C4-2B (cell line): ENCODE results near the gene CRYZL1.

Experiments used
- CTCF ChIP-seq: fragments of 450-650 bp; conservative IDR thresholded peaks from 2 replicates; pipeline ENCODE4 v1.5.1; 2017; ENCODE audit warnings: mild to moderate bottlenecking
- ZFX ChIP-seq: fragments of 450-650 bp; IDR thresholded peaks from 2 replicates; pipeline ENCODE4 v1.6.1; 2017

DNA sequence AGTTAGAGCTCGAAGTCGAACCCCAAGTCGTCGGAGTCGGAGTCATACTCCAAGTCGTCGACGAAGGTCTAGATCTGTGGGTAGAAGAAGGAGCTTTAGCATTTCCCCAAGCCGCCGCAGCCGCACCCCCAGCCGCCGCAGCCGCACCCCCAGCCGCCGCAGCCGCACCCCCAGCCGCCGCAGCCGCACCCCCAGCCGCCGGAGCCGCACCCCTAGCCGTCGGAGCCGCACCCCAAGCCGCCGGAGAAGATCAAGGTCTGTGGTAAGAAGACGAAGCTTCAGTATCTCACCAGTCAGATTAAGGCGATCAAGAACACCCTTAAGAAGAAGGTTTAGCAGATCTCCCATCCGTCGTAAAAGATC lies 86.6 kb downstream of the CRYZL1 start:
- TF ChIP-seq CTCF (no peak), ZFX (no peak)
